H9 (cell line): Measurements from ENCODE around the gene SEPTIN5. TPM values are rescaled to one million over a fixed set of nuclear protein-coding genes. Genes with fewer than 3 reads are reported as not detected.

Experiments
- DNase-seq: peaks from one replicate; pipeline ENCODE4 v3.0.0-alpha.2; 2017
- H2AFZ ChIP-seq: one replicate; pipeline ENCODE4 v1.6.1; 2013; ENCODE audit warnings: mild to moderate bottlenecking, low read length, control low read depth, moderate library complexity
- H2AK5ac ChIP-seq: 2 replicates; pipeline ENCODE4 v1.6.1; 2013; ENCODE audit warnings: low read length, control low read depth, mixed read lengths; ENCODE audit not compliant: insufficient read length
- H2BK120ac ChIP-seq: one replicate; pipeline ENCODE4 v1.6.1; 2013; ENCODE audit warnings: low read depth, mild to moderate bottlenecking, low read length, control low read depth, inconsistent platforms; ENCODE audit not compliant: poor library complexity, severe bottlenecking
- H2BK12ac ChIP-seq: 2 replicates; pipeline ENCODE4 v1.6.1; 2013; ENCODE audit warnings: low read length, control low read depth, mixed read lengths, low read depth; ENCODE audit not compliant: insufficient read length
- H2BK15ac ChIP-seq: 2 replicates; pipeline ENCODE4 v1.6.1; 2013; ENCODE audit warnings: low read depth, low read length, control low read depth
- H2BK20ac ChIP-seq: one replicate; pipeline ENCODE4 v1.6.1; 2013; ENCODE audit warnings: low read depth, mild to moderate bottlenecking, low read length, control low read depth, inconsistent platforms; ENCODE audit not compliant: poor library complexity, severe bottlenecking
- H2BK5ac ChIP-seq: 2 replicates; pipeline ENCODE4 v1.6.1; 2013; ENCODE audit warnings: low read length, control low read depth, mixed read lengths; ENCODE audit not compliant: insufficient read length
- H3K14ac ChIP-seq: 2 replicates; pipeline ENCODE4 v1.6.1; 2013; ENCODE audit warnings: low read length, control low read depth; ENCODE audit not compliant: insufficient read depth
- H3K18ac ChIP-seq: 2 replicates; pipeline ENCODE4 v1.6.1; 2013; ENCODE audit warnings: low read depth, mild to moderate bottlenecking, mixed read lengths, low read length, control low read depth; ENCODE audit not compliant: insufficient read length
- H3K23ac ChIP-seq: 2 replicates; pipeline ENCODE4 v1.6.1; 2013; ENCODE audit warnings: low read length, control low read depth, mixed read lengths, low read depth; ENCODE audit not compliant: insufficient read length
- H3K23me2 ChIP-seq: 2 replicates; pipeline ENCODE4 v1.6.1; 2013; ENCODE audit warnings: low read depth, mild to moderate bottlenecking, mixed read lengths, low read length, control low read depth; ENCODE audit not compliant: insufficient read length, poor library complexity, severe bottlenecking
- H3K27ac ChIP-seq: 2 replicates; pipeline ENCODE4 v1.5.1; 2013; ENCODE audit warnings: low read length, control low read depth, mixed read lengths, low read depth; ENCODE audit not compliant: insufficient read length
- H3K27me3 ChIP-seq: 2 replicates; pipeline ENCODE4 v1.6.1; 2013; ENCODE audit warnings: low read length, control low read depth, inconsistent platforms; ENCODE audit not compliant: insufficient read depth
- H3K4ac ChIP-seq: 2 replicates; pipeline ENCODE4 v1.6.1; 2013; ENCODE audit warnings: low read depth, mild to moderate bottlenecking, control low read depth, inconsistent platforms, low read length, moderate library complexity
- H3K4me1 ChIP-seq: 2 replicates; pipeline ENCODE4 v1.6.1; 2013; ENCODE audit warnings: low read length, control low read depth, inconsistent platforms; ENCODE audit not compliant: insufficient read depth
- H3K4me2 ChIP-seq: 2 replicates; pipeline ENCODE4 v1.6.1; 2013; ENCODE audit warnings: low read length, control low read depth, mixed read lengths; ENCODE audit not compliant: insufficient read length, insufficient read depth
- H3K56ac ChIP-seq: 2 replicates; pipeline ENCODE4 v1.6.1; 2013; ENCODE audit warnings: low read depth, mild to moderate bottlenecking, mixed read lengths, low read length, control low read depth; ENCODE audit not compliant: insufficient read length
- H3K79me1 ChIP-seq: 2 replicates; pipeline ENCODE4 v1.6.1; 2013; ENCODE audit warnings: low read depth, mild to moderate bottlenecking, moderate library complexity, low read length, control low read depth, inconsistent platforms; ENCODE audit not compliant: insufficient read depth, poor library complexity, severe bottlenecking
- H3K79me2 ChIP-seq: 2 replicates; pipeline ENCODE4 v1.6.1; 2013; ENCODE audit warnings: low read length, control low read depth, inconsistent platforms; ENCODE audit not compliant: insufficient read depth
- H3K9ac ChIP-seq: 2 replicates; pipeline ENCODE4 v1.6.1; 2013; ENCODE audit warnings: low read length, control low read depth, mixed read lengths; ENCODE audit not compliant: insufficient read length; ENCODE audit errors: extremely low read depth
- H3K9me3 ChIP-seq: one replicate; pipeline ENCODE4 v1.6.1; 2013; ENCODE audit warnings: low read depth, low read length, inconsistent platforms; ENCODE audit not compliant: control insufficient read depth
- H3T11ph ChIP-seq: one replicate; pipeline ENCODE4 v1.6.1; 2013; ENCODE audit warnings: mild to moderate bottlenecking, low read length, control low read depth, inconsistent platforms
- H4K20me1 ChIP-seq: one replicate; pipeline ENCODE4 v1.6.1; 2013; ENCODE audit not compliant: control insufficient read depth, insufficient read length, insufficient read depth
- H4K5ac ChIP-seq: 2 replicates; pipeline ENCODE4 v1.6.1; 2013; ENCODE audit warnings: low read depth, mild to moderate bottlenecking, mixed read lengths, low read length, control low read depth; ENCODE audit not compliant: insufficient read length
- H4K8ac ChIP-seq: replicated peaks from 2 replicates; pipeline ENCODE4 v1.6.1; 2013; ENCODE audit warnings: low read length, control low read depth, mixed read lengths, low read depth; ENCODE audit not compliant: insufficient read length
- H4K91ac ChIP-seq: 2 replicates; pipeline ENCODE4 v1.6.1; 2013; ENCODE audit warnings: low read depth, mild to moderate bottlenecking, moderate library complexity, mixed read lengths, low read length, control low read depth; ENCODE audit not compliant: insufficient read length
- H3K27ac Mint-ChIP-seq, 3 experiments: 2 replicates in 2 of 3; 3 replicates in 1 of 3; pipeline ENCODE4 v1.8.0; 2020 to 2021; ENCODE audit warnings: mixed read lengths in 3 of 3, mild to moderate bottlenecking in 1 of 3, moderate library complexity in 1 of 3
- H3K27me3 Mint-ChIP-seq: 2 replicates; pipeline ENCODE4 v1.8.0; 2021; ENCODE audit warnings: low read depth, mild to moderate bottlenecking, moderate library complexity, mixed read lengths
- H3K36me3 Mint-ChIP-seq, 3 experiments: 2 replicates in 2 of 3; 3 replicates in 1 of 3; pipeline ENCODE4 v1.8.0; 2020 to 2021; ENCODE audit warnings: low read depth in 3 of 3, mixed read lengths in 3 of 3; ENCODE audit not compliant: insufficient read depth in 1 of 3
- H3K4me1 Mint-ChIP-seq, 2 experiments: 2 replicates each; pipeline ENCODE4 v1.8.0; 2020; ENCODE audit warnings: mixed read lengths in 2 of 2
- H3K4me3 Mint-ChIP-seq, 2 experiments: 2 replicates in 1 of 2; 3 replicates in 1 of 2; pipeline ENCODE4 v1.8.0; 2020 to 2021; ENCODE audit warnings: mild to moderate bottlenecking in 2 of 2, mixed read lengths in 2 of 2, moderate library complexity in 1 of 2
- H3K9me3 Mint-ChIP-seq, 2 experiments: 2 replicates in 1 of 2; 3 replicates in 1 of 2; pipeline ENCODE4 v1.8.0; 2020; ENCODE audit warnings: mild to moderate bottlenecking in 2 of 2, mixed read lengths in 2 of 2, moderate library complexity in 1 of 2
- WGBS: extraction: QIAGEN DNeasy Blood & Tissue Kit; methylation state at CpG from one replicate; pipeline ENCODE4 v1.1.7; 2013; ENCODE audit warnings: missing lambda C conversion rate, low lambda C conversion rate, mixed read lengths; ENCODE audit not compliant: insufficient read length; ENCODE audit errors: extremely low coverage; 5-methylcytosine and 5-hydroxymethylcytosine counted together
- total RNA-seq: library from RNA; stranded (reverse); gene quantifications from 2 replicates; pipeline ENCODE4 v1.2.1, GENCODE V29; 2021
- TF ChIP-seq, protein P1 (sequence below): fragments of 200-600 bp; sonication (generic); conservative IDR thresholded peaks from 3 replicates; pipeline ENCODE4 v1.8.0; 2021; ENCODE audit warnings: antibody characterized with exemption, mild to moderate bottlenecking

Gene SEPTIN5
- total RNA-seq, 1 experiment from 2014 or later = 17.8 TPM

DNA sequence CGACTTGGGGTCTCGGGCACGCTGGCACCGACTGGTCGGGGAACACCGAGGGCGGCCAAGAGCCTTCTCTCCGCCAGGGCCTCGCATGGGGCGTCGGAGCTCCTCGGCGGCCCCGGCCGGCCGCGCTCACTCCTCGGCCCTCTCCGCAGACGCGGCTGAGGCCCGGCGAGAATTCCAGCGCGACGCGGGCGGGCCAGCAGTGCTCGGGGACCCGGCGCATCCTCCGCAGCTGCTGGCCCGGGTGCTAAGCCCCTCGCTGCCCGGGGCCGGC is 51.9 kb downstream of the SEPTIN5 start:
- H2BK12ac ChIP-seq = no peak overlapping the region
- H3K4me2 ChIP-seq = no peak overlapping the region
- no peak overlapping the region for H3K4ac ChIP-seq
- H3K23me2 ChIP-seq = peaks cover 4% of the 10 kb centered on the region
- H3K27ac ChIP-seq = no peak overlapping the region
- H3K9ac ChIP-seq = no peak overlapping the region
- no peak overlapping the region for H2AK5ac ChIP-seq
- H2BK120ac ChIP-seq = no peak overlapping the region
- no peaks in the 10 kb centered on the region for H3K9me3 ChIP-seq
- H2BK15ac ChIP-seq = no peak overlapping the region
- DNase-seq = no peak
- peaks cover 6 to 41% of the 10 kb centered on the region in 2 experiments for H3K4me1 Mint-ChIP-seq
- H2BK5ac ChIP-seq = no peak overlapping the region
- no peak overlapping the region for H3K23ac ChIP-seq
- H2AFZ ChIP-seq = no peak overlapping the region
- H4K5ac ChIP-seq = no peak overlapping the region
- TF ChIP-seq, protein P1, sequence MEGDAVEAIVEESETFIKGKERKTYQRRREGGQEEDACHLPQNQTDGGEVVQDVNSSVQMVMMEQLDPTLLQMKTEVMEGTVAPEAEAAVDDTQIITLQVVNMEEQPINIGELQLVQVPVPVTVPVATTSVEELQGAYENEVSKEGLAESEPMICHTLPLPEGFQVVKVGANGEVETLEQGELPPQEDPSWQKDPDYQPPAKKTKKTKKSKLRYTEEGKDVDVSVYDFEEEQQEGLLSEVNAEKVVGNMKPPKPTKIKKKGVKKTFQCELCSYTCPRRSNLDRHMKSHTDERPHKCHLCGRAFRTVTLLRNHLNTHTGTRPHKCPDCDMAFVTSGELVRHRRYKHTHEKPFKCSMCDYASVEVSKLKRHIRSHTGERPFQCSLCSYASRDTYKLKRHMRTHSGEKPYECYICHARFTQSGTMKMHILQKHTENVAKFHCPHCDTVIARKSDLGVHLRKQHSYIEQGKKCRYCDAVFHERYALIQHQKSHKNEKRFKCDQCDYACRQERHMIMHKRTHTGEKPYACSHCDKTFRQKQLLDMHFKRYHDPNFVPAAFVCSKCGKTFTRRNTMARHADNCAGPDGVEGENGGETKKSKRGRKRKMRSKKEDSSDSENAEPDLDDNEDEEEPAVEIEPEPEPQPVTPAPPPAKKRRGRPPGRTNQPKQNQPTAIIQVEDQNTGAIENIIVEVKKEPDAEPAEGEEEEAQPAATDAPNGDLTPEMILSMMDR = no peak
- H3K9me3 Mint-ChIP-seq = peaks cover 2 to 3% of the 10 kb centered on the region in 2 experiments; a peak in 1 of 5 replicates
- no peak overlapping the region for H3K56ac ChIP-seq
- H3K27me3 ChIP-seq = peaks cover 70% of the 10 kb centered on the region
- H3K36me3 Mint-ChIP-seq = peaks cover 0 to 3% (median 0%) of the 10 kb centered on the region in 3 experiments; a peak in 2 of 7 replicates
- no peak overlapping the region for H3K14ac ChIP-seq
- peaks cover 3% of the 10 kb centered on the region for H4K20me1 ChIP-seq
- H3K4me1 ChIP-seq = peaks cover 4% of the 10 kb centered on the region; the same call in 1 of the 2 replicates
- no peak overlapping the region for H3T11ph ChIP-seq
- peaks cover 93% of the 10 kb centered on the region for H3K27me3 Mint-ChIP-seq
- no peak overlapping the region for H4K8ac ChIP-seq
- H4K91ac ChIP-seq = no peak overlapping the region
- H3K27ac Mint-ChIP-seq = no peak overlapping the region
- no peak overlapping the region for H3K18ac ChIP-seq
- H3K79me2 ChIP-seq = no peaks in the 10 kb centered on the region
- H3K4me3 Mint-ChIP-seq = no peak overlapping the region
- no CpG with 5 or more reads among the region's 36 CpGs for WGBS
- H3K79me1 ChIP-seq = no peaks in the 10 kb centered on the region
- H2BK20ac ChIP-seq = no peak overlapping the region
